HS-5 (cell line): Measurements from ENCODE around the gene SPARC.
"Not testable (repeated sequence)": the region's sequence is repeated elsewhere in the genome, so short reads cannot be mapped to it uniquely, and the experiment has no call there.

Experiments used
- DNase-seq: peaks from one replicate; pipeline ENCODE4 v3.0.0-alpha.2; 2012; ENCODE audit warnings: low read depth

The SPARC gene

GRCh38 chr5:151700820-151701219 is 14.1 kb upstream of the SPARC start:
- DNase-seq, result no peak

GRCh38 chr5:151700296-151700695 is 13.6 kb upstream of the SPARC start:
- DNase-seq, result no peak

- peak; percentile 90 for DNase-seq
These were observed 12.6 kb upstream of the SPARC start for GRCh38 chr5:151699071-151699901.

GRCh38 chr5:151698081-151698480 is 11.4 kb upstream of the SPARC start:
- not testable (repeated sequence) for DNase-seq

- no peak for DNase-seq
These were observed 10.7 kb upstream of the SPARC start for GRCh38 chr5:151697452-151697851.

GRCh38 chr5:151696470-151697061 is 9.9 kb upstream of the SPARC start:
- DNase-seq, result peak; percentile 74

GRCh38 chr5:151695464-151695863 is 8.7 kb upstream of the SPARC start:
- no peak for DNase-seq

GRCh38 chr5:151694035-151694485 is 7.3 kb upstream of the SPARC start:
- DNase-seq, result no peak

GRCh38 chr5:151692312-151692711 is 5.6 kb upstream of the SPARC start:
- DNase-seq, result no peak

- DNase-seq, result no peak
These were observed 5.0 kb upstream of the SPARC start for GRCh38 chr5:151691706-151692105.

GRCh38 chr5:151689591-151689990 is 2.9 kb upstream of the SPARC start:
- DNase-seq, result not testable (repeated sequence)

GRCh38 chr5:151688436-151688835 is 1.7 kb upstream of the SPARC start:
- DNase-seq, result no peak

GRCh38 chr5:151685749-151686673 is 704 bp downstream of the SPARC start:
- no peak for DNase-seq

GRCh38 chr5:151684690-151685361 is 1.9 kb downstream of the SPARC start:
- DNase-seq, result peak; percentile 89

- no peak for DNase-seq
These were observed 2.6 kb downstream of the SPARC start for GRCh38 chr5:151683986-151684588.

GRCh38 chr5:151683444-151683843 is 3.3 kb downstream of the SPARC start:
- DNase-seq, result no peak

- no peak for DNase-seq
These were observed 3.9 kb downstream of the SPARC start for GRCh38 chr5:151682751-151683331.

- no peak for DNase-seq
These were observed 4.5 kb downstream of the SPARC start for GRCh38 chr5:151682240-151682639.

- DNase-seq, result no peak
These were observed 5.7 kb downstream of the SPARC start for GRCh38 chr5:151680944-151681427.

GRCh38 chr5:151680156-151680505 is 6.6 kb downstream of the SPARC start:
- not testable (repeated sequence) for DNase-seq
